ENCODE measurements around the gene MAN1C1.

DNA sequence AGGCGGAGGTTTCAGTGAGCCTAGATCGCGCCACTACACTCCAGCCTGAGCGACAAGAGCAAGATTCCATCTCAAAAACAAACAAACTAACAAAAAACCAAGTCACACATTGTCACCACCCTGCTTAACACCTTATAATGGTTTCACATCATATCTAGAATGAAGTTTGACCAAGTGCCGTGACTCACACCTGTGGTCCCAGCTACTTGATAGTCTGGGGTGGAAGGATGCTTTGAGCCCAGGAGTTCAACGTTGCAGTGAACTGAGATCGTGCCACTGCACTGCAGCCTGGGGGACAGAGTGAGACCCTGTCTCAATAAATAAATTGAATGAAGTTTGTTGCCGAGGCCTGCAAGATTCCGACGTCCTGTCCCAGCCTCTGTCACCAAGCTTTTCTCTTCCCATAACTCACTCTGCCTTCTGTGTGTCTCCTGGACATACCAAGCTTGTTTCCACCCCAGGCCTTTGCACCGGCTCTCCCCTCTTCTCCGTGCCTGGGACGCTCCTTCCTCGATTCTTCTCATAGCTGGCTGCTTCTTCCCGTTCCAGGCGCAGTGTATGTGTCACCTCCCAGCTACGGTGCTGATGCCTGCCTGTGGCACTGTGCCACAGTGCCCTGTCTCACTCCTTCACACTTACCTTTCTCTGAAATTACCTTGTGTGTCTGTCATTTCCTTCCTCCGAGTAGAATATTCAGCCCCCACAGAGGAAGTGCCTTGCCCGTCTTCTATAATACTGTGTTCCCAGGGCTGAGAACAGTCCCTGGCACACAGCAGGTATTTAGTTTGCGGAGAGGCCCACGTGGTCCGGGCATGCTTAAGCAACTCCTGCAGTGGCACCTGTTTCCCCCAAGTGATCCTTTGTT lies 179.6 kb downstream of the MAN1C1 start:
- TF ChIP-seq, protein P1, sequence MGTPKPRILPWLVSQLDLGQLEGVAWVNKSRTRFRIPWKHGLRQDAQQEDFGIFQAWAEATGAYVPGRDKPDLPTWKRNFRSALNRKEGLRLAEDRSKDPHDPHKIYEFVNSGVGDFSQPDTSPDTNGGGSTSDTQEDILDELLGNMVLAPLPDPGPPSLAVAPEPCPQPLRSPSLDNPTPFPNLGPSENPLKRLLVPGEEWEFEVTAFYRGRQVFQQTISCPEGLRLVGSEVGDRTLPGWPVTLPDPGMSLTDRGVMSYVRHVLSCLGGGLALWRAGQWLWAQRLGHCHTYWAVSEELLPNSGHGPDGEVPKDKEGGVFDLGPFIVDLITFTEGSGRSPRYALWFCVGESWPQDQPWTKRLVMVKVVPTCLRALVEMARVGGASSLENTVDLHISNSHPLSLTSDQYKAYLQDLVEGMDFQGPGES (IDR thresholded peaks at IDR 0.05), result no peak
- no peak for TF ChIP-seq GABPA (IDR thresholded peaks at IDR 0.05; ENCODE audit: low read depth)
- TF ChIP-seq ZNF217 (IDR thresholded peaks at IDR 0.05), result no peak
- TF ChIP-seq, protein P2, sequence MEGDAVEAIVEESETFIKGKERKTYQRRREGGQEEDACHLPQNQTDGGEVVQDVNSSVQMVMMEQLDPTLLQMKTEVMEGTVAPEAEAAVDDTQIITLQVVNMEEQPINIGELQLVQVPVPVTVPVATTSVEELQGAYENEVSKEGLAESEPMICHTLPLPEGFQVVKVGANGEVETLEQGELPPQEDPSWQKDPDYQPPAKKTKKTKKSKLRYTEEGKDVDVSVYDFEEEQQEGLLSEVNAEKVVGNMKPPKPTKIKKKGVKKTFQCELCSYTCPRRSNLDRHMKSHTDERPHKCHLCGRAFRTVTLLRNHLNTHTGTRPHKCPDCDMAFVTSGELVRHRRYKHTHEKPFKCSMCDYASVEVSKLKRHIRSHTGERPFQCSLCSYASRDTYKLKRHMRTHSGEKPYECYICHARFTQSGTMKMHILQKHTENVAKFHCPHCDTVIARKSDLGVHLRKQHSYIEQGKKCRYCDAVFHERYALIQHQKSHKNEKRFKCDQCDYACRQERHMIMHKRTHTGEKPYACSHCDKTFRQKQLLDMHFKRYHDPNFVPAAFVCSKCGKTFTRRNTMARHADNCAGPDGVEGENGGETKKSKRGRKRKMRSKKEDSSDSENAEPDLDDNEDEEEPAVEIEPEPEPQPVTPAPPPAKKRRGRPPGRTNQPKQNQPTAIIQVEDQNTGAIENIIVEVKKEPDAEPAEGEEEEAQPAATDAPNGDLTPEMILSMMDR (IDR thresholded peaks at IDR 0.05 in 2 of 3, conservative IDR thresholded peaks at IDR 0.05 in 1 of 3; ENCODE audit: control insufficient read depth in 2 of 3, extremely low read depth in 1 of 3, insufficient read depth in 1 of 3, low read depth in 3 of 3, low read length in 3 of 3), result no peak
- TF ChIP-seq MLLT1 (IDR thresholded peaks at IDR 0.05), result no peak
- no peak for TF ChIP-seq TAF1 (IDR thresholded peaks at IDR 0.05; ENCODE audit: borderline replicate concordance, low read depth, low read length)
- no peak for TF ChIP-seq IRF4 (IDR thresholded peaks at IDR 0.05; ENCODE audit: low read depth, low read length)
- no peak for TF ChIP-seq ZNF207 (IDR thresholded peaks at IDR 0.05; ENCODE audit: borderline replicate concordance)
- TF ChIP-seq EZH2 (IDR thresholded peaks at IDR 0.05; ENCODE audit: borderline replicate concordance, control insufficient read depth, low read depth, low read length), result no peak

Data from GM12878 (cell line).